ENCODE measurements around the gene B9D1. TPM values are rescaled to one million over a fixed set of nuclear protein-coding genes. Genes with fewer than 3 reads are reported as not detected.

Gene B9D1
- polyA plus RNA-seq, 1 of the 3 experiments (the other 2 are of a cell fraction): 81.6 TPM

GRCh38 chr17:19338031-19338990 is 24.2 kb downstream of the B9D1 start:
- peak; percentile 62 for DNase-seq
- Histone ChIP-seq H3K4me3 (ENCODE audit: low read depth in 2 of 2, low read length in 1 of 2) (no peak overlapping the region), H3K4me1 (ENCODE audit: control insufficient read depth in 1 of 2, insufficient read depth in 2 of 2, low read depth in 1 of 2, low read length in 1 of 2) (peaks cover 5 to 8% of the 10 kb centered on the region in 2 experiments; a peak in 2 of 4 replicates), H4K20me1 (ENCODE audit: insufficient read depth) (no peaks in the 10 kb centered on the region), H3K9me3 (no peaks in the 10 kb centered on the region), H3F3A (replicated peaks; ENCODE audit: insufficient read depth) (no peaks in the 10 kb centered on the region), H3K9me2 (no peaks in the 10 kb centered on the region), H3K36me3 (replicated peaks in 1 of 2; ENCODE audit: control insufficient read depth in 1 of 2, insufficient read depth in 2 of 2, low read length in 1 of 2) (peaks cover 2 to 4% of the 10 kb centered on the region in 2 experiments), H3K79me2 (ENCODE audit: insufficient read depth) (no peaks in the 10 kb centered on the region), H2AFZ (ENCODE audit: low read depth) (no peak overlapping the region), H3K4me2 (no peak overlapping the region), H3K9ac (no peak overlapping the region), H3K27ac (ENCODE audit: low read depth in 2 of 2, low read length in 1 of 2) (no peak overlapping the region), H3K27me3 (ENCODE audit: insufficient read depth) (no peaks in the 10 kb centered on the region)
- 89% methylated on average over 6 of the region's 7 CpGs for WGBS (ENCODE audit: low lambda C conversion rate)
- CTCF ChIA-PET: interaction anchor here (0.6 to 2.0 kb wide), 8 partner anchors 16 to 108 kb away, joined by 3 to 11 read pairs (median 3); partner anchors contain the start of gene B9D1
- POLR2A ChIA-PET: interaction anchor here (0.5 kb wide), 1 partner anchor 33 kb away, joined by 3 read pairs; no protein-coding TSS in a partner anchor
- TF ChIP-seq, protein P1, sequence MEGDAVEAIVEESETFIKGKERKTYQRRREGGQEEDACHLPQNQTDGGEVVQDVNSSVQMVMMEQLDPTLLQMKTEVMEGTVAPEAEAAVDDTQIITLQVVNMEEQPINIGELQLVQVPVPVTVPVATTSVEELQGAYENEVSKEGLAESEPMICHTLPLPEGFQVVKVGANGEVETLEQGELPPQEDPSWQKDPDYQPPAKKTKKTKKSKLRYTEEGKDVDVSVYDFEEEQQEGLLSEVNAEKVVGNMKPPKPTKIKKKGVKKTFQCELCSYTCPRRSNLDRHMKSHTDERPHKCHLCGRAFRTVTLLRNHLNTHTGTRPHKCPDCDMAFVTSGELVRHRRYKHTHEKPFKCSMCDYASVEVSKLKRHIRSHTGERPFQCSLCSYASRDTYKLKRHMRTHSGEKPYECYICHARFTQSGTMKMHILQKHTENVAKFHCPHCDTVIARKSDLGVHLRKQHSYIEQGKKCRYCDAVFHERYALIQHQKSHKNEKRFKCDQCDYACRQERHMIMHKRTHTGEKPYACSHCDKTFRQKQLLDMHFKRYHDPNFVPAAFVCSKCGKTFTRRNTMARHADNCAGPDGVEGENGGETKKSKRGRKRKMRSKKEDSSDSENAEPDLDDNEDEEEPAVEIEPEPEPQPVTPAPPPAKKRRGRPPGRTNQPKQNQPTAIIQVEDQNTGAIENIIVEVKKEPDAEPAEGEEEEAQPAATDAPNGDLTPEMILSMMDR (IDR thresholded peaks at IDR 0.05): peak; percentile 55
- TF ChIP-seq ELF1 (IDR thresholded peaks at IDR 0.05) (no peak), MEF2A (IDR thresholded peaks at IDR 0.05; ENCODE audit: borderline replicate concordance, low read depth) (no peak), POLR2AphosphoS5 (IDR thresholded peaks at IDR 0.05; ENCODE audit: low read depth, low read length) (no peak), RAD21 (IDR thresholded peaks at IDR 0.05; ENCODE audit: low read length) (peak; percentile 43), FOSL2 (IDR thresholded peaks at IDR 0.05; ENCODE audit: borderline replicate concordance, low read depth) (no peak), GABPA (IDR thresholded peaks at IDR 0.05; ENCODE audit: low read depth) (no peak), IRF3 (IDR thresholded peaks at IDR 0.05; ENCODE audit: low read depth, low read length) (no peak), SMC3 (IDR thresholded peaks at IDR 0.05; ENCODE audit: low read depth, low read length) (peak; percentile 37; the same call in 1 of the 2 replicates)
- TF ChIP-seq, protein P2, sequence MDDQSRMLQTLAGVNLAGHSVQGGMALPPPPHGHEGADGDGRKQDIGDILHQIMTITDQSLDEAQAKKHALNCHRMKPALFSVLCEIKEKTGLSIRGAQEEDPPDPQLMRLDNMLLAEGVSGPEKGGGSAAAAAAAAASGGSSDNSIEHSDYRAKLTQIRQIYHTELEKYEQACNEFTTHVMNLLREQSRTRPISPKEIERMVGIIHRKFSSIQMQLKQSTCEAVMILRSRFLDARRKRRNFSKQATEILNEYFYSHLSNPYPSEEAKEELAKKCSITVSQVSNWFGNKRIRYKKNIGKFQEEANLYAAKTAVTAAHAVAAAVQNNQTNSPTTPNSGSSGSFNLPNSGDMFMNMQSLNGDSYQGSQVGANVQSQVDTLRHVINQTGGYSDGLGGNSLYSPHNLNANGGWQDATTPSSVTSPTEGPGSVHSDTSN (IDR thresholded peaks at IDR 0.05): no peak

- Histone ChIP-seq H3K79me2 (ENCODE audit: insufficient read depth) (no peaks in the 10 kb centered on the region), H3K9me2 (no peaks in the 10 kb centered on the region), H3K4me3 (ENCODE audit: low read depth in 2 of 2, low read length in 1 of 2) (no peak overlapping the region), H3K9me3 (no peaks in the 10 kb centered on the region), H4K20me1 (ENCODE audit: insufficient read depth) (no peaks in the 10 kb centered on the region), H3K27me3 (ENCODE audit: insufficient read depth) (no peaks in the 10 kb centered on the region), H3K4me2 (no peak overlapping the region), H3K4me1 (ENCODE audit: control insufficient read depth in 1 of 2, insufficient read depth in 2 of 2, low read depth in 1 of 2, low read length in 1 of 2) (peaks cover 5 to 6% of the 10 kb centered on the region in 2 experiments; a peak in 2 of 4 replicates), H2AFZ (ENCODE audit: low read depth) (no peak overlapping the region), H3K36me3 (replicated peaks in 1 of 2; ENCODE audit: control insufficient read depth in 1 of 2, insufficient read depth in 2 of 2, low read length in 1 of 2) (peaks cover 3 to 4% of the 10 kb centered on the region in 2 experiments), H3F3A (replicated peaks; ENCODE audit: insufficient read depth) (no peaks in the 10 kb centered on the region), H3K27ac (ENCODE audit: low read depth in 2 of 2, low read length in 1 of 2) (no peak overlapping the region), H3K9ac (no peak overlapping the region)
- WGBS (ENCODE audit: low lambda C conversion rate): 76% methylated on average over 2 of the region's 2 CpGs
- ChIA-PET POLR2A (interaction anchor here (0.5 kb wide), 1 partner anchor 32 kb away, joined by 3 read pairs; no protein-coding TSS in a partner anchor), CTCF (interaction anchor here (0.6 to 2.0 kb wide), 6 partner anchors 9 to 109 kb away, joined by 3 to 6 read pairs (median 4); no protein-coding TSS in a partner anchor)
- no peak for DNase-seq
- TF ChIP-seq RFX5 (IDR thresholded peaks at IDR 0.05; ENCODE audit: low read length) (no peak), YY1 (IDR thresholded peaks at IDR 0.05; ENCODE audit: low read depth) (no peak), FOXJ3 (CRISPR knock-in tag; IDR thresholded peaks at IDR 0.05) (no peak), RCOR1 (IDR thresholded peaks at IDR 0.05; ENCODE audit: low read length) (no peak), ZBTB33 (IDR thresholded peaks at IDR 0.05; ENCODE audit: borderline replicate concordance, low read depth) (no peak), NFIC (IDR thresholded peaks at IDR 0.05; ENCODE audit: borderline replicate concordance) (no peak), USF2 (IDR thresholded peaks at IDR 0.05; ENCODE audit: borderline replicate concordance, low read depth, low read length) (no peak), RAD21 (IDR thresholded peaks at IDR 0.05; ENCODE audit: low read length) (no peak)
These were observed 24.9 kb downstream of the B9D1 start for GRCh38 chr17:19337712-19338023.

All from SK-N-SH (cell line).